ENCODE results near the gene BANF2.

- TF ChIP-seq CTCF (IDR thresholded peaks at IDR 0.05), result no peak
- no peak for TF ChIP-seq POLR2A (IDR thresholded peaks at IDR 0.05)
- TF ChIP-seq EP300 (IDR thresholded peaks at IDR 0.05), result no peak
Observed at GRCh38 chr20:17673084-17673483, 26.7 kb upstream of the BANF2 start.

Data from ovary (tissue), 3 donors.